ENCODE data around the gene BRIP1.
"Not testable (repeated sequence)": the region's sequence is repeated elsewhere in the genome, so short reads cannot be mapped to it uniquely, and the experiment has no call there.

The BRIP1 gene

DNA sequence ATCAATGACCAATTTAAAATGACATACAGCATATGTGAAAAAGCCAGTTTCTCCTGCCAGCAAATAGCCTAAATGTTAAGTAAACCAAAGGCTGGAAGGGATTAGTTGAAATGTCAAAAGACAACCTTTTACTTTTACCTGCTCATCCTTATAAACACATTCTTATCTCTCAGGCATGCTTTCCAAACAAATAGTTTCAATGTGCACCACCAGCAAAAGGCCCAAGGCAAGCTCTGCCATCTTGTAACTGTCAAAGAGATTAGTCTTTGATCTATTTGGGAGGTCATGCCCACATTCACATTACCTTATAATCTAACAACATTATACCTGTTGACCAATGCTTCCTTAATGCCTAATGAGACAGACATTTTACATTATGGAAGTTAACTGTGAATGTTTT lies 140.1 kb downstream of the BRIP1 start:
- no peak for DNase-seq

DNA sequence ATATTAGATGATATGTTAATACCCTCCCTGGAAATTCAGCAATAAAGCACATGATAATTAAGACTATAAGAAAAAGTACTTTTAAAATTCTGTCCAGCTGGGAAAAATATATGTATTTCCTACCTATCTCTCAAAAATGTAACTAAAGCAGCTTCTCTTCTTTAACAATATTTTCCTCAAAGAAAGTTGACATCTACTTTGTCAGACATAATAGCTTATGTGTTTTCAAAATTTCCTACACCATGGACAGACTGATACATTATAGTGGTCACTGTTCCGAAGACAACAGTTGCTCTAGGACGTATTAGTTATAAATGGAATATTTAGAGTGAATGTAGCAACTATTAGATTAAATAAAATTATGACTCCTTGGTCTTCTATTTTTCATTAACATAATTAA lies 140.9 kb downstream of the BRIP1 start:
- no peak for DNase-seq

DNA sequence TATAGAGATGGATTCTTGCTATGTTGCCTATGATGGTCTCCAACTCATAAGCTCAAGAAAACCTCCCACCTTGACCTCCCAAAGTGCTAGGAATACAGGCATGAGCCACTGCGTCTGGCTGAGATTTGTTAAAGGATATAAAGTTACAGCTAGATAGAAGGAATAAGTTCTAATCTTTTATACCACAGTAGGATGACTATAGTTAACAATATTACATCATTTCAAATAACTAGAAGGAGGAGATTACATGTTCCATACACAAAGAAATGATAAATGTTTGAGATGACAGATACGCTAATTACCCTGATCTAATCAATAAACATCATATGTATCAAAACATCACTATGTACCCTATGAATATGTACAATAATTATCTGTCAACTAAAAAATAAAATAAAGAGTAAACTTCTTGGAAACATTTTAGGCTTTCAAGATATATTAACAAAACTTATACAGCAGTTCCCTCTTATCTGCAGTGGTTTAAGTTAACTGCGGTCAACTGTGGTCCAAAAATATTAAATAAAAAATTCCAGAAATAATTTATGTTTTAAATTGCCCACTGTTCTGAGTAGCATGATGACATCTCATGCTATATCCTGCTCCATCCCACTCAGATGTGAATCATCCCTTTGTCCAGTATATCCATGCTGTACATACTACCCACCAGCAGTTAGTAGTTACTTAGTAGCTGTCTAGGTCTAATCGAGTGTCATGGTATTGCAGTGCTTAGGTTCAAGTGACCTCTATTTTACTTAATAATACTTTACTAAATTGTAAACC lies 143.1 kb downstream of the BRIP1 start:
- no peak for DNase-seq

DNA sequence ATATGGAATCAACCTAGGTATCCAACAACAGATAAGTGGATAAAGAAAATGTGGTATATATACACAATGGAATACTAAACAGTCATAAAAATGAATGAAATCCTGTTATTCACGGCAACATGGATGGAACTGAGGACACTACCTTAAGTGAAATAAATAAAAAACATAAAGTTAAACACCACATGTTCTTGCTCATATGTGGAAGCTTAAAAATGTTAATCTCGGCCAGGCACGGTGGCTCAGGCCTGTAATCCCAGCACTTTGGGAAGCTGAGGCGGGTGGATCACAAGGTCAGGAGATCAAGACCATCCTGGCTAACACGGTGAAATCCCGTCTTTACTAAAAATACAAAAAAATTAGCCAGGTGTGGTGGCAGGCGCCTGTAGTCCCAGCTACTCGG lies 144.1 kb downstream of the BRIP1 start:
- not testable (repeated sequence) for DNase-seq

DNA sequence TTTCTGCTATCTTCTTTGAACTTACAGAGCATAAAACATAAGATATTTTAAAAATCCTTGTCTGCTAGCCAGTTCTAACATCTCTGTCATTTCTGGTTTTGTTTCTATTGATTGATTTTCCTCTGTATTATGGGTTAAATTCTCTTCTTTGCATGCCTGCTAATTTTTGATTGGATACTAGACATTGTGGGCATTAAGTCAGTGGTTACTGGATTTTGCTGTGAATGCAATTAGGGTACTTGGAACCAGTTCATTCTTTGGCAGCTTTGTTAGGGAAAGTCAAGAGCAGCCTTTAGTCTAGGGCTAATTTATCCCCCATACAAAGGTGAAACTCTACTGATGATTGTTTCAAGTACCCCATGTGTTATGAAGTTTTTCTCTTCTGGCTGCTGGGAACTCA lies 145.3 kb downstream of the BRIP1 start:
- no peak for DNase-seq

DNA sequence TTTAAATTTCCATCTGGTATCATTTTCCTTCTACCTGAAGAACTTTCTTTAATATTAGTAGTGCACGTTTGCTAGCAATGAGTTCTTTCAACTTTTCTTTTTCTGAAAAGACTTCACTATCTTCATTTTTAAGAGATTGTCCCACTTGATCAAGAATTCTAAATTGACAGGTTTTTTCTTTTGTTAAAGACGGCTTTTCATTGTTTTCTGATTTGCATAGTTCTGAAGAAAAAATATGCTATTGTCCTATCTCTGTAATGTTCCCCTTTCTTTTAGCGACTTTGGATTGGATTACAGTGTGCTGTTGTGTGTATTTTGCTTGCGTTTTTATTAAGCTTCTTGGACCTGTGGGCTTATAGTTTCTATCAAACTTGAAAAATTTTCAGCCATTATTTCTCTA lies 146.0 kb downstream of the BRIP1 start:
- DNase-seq = no peak

DNA sequence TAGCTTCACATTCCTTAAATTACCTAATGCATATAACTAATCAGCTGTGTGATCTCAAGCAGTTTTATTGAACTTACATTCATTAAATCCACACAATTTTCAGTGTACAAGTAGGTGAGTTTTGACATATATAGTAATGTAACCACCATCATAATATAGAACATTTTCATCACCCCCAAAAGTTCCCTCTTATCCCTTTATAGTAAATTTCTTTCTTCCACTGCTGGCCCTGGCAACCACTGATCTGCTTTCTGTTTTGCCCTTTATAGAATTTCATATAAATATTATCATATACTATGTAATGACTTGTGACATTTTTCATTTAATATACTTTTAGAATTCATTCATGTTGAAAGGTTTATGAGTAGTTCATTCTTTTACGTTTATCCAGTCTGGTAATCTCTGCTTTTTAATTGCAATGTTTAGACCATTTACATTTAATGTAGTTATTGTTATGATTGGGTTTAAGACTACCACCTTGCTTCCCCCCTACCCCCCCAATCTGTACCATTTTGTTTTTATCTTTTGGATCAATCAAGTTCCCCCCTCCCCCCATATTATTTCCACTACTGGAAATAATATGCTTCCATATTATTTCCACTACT lies 147.0 kb downstream of the BRIP1 start:
- no peak for DNase-seq

DNA sequence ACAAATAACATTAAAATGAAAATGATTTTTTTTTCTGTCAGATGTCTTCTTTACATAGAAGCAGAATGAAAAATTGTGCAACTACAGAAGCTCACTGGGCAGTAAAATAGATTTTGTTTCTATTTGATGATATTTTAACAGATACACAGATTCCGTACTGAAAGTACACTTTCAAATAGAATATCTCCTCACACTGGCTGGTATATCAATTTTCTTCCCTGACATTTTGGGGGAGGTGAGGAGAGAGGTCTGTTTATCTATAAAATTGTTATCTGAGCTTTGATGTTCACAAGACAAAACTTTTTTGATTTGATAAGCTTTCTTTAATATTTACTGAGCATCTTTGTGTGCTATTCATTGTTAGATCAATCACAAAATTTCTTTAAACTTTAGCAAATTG lies 148.0 kb downstream of the BRIP1 start:
- DNase-seq = no peak

DNA sequence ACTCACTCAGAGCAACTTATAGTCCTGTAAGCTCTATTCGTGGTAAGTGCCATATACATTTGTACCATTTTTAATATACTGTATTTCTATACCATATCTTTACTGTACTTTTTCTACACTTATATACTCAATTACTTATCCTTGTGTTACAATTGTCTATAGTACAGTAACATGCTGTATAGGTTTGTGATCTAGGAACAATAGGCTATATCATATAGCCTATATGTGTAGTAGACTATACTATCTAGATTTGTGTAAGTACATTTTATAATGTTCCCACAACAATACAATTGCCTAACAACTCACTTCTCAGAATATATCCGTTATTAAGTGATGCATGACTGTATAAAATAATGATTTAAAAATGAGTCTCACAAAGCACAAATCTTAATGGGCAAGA lies 149.0 kb downstream of the BRIP1 start:
- DNase-seq = no peak

DNA sequence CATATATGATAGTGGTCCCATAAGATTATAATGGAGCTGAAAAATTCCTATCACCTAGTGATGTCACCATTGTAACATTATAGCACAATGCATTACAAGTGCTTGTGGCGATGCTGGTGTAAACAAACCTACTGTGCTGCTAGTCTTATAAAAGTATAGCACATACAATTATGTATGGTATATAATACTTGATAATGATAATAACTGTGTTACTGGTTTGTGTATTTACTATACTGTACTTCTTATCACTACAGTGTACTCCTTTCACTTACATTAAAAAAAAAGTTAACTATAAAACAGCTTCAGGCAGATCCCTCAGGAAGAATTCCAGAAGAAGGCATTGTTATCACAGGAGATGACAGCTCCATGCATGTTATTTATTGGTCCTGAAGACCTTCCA lies 150.3 kb downstream of the BRIP1 start:
- no peak for DNase-seq

DNA sequence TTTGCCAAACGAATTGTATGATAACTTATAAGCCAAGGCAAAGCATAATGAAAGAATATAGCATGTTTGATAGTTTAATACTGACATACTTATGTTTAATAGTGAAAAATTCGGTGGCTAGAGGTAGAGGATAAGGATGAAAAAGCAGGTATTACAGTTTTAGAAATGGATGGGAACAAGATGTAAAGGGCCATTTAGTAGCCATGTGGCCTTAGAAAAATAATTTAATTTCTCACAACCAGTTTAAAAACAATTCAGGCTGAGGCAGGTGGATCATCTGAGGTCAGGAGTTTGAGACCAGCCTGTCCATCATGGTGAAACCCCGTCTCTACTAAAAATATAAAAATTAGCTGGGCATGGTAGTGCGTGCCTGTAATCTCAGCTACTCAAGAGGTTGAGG lies 152.8 kb downstream of the BRIP1 start:
- DNase-seq = no peak

DNA sequence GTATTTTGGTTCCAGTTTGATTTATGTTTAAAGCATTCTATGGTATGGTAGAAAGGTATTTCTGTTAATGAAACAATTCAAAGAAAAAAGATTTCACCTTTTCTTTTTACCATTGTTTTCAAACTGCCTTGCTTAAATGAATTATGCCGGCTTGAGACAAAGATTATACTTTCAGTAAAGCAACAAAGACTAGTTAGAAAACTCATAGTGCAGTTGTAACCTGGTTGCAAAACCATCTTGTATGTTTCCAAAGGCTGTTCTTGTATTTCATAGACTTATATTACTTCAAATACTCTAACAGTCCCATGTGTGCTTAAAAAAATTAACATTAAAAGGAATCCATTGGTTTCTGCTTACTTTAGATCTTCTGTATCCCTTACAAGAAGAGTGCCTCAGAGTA lies 153.8 kb downstream of the BRIP1 start:
- no peak for DNase-seq

DNA sequence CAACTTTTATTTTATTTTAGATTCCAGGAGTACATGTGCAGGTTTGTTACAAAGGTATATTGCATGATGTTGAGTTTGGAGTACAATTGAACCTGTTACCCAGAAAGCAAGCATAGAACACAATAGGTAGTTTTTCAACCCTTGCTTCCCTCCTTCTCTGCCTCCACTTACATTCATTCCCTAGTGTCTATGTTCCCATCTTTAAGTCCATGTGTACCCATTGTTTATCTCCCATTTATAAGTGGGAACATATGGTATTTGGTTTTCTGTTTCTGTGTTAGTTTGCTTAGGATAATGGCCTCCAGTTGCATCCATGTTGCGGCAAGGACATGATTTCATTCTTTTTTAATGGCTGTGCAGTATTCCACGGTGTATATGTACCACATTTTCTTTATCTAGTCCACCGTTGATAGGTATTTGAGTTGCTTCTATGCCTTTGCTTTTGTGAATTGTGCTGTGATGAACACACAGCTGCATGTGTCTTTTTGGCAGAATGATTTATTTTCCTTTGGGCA lies 158.3 kb downstream of the BRIP1 start:
- DNase-seq = no peak

DNA sequence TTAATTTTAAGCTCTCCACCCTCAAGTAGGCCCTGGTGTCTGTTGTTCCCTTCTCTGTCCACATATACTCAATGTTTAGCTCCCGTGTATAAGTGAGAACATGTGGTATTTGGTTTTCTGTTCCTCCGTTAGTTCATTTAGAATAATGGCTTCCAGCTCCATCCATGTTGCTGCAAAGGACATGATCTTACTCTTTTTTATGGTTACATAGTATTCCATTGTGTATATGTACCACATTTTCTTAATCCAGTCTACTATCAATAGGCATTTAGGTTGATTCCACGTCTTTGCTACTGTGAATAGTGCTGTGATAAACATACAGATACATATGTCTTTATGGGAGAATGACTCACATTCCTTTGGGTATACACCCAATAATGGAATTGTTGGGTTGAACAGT lies 160.9 kb downstream of the BRIP1 start:
- DNase-seq = no peak

DNA sequence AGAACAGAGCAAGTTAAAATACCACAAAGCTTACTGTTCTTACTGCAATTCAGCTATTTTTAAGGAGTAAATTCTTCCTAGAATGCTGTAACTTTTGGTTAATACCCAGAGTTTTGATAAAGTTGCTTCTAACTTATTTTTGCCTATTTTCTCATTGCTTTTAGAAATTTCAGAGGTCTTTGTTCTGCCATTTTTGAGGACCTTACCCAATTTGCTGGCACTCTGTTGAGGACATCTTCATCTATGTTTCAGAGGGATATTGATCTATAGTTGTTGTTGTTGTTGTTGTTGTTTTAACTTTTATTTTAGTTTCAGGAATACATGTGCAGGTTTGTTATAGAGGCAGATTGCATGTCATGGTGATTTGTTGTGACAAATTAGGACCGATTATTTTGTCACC lies 161.3 kb downstream of the BRIP1 start:
- DNase-seq = no peak

DNA sequence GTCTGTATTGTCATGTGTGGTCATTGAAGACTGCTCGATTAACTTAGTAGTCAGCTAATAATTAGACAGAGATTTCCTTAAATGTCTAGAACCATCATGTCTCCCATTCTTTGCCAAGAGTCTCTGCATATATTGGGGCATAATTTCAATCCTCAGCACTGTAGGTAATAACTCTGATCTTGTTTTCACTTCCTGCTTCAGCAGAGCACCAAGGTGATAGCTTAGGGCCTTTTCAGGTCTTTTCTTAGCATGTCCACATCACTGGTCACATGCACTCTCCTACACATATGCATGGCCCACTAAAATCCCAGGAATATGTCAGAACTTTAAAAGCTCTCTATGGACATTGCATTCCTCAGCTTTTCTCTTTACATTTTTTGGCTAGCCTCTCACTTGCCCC lies 162.0 kb downstream of the BRIP1 start:
- no peak for DNase-seq

DNA sequence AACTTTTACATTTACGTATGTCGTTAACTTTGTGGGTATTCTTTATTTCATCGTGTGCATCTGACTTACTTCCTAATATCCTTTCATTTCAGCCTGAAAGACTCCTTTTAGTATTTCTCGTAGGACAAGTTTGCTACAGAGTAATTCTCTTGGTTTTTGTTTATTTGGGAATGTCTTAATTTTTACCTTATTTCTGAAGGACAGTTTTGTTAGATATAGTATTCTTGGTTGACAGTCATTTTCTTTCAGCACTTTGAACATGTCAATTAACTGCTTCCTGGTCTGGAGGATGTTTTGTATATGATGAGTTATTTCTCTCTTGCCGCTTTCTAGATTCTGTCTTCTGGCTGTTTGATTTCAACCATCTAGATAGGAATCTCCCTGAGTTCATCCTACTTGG lies 163.1 kb downstream of the BRIP1 start:
- no peak for DNase-seq

DNA sequence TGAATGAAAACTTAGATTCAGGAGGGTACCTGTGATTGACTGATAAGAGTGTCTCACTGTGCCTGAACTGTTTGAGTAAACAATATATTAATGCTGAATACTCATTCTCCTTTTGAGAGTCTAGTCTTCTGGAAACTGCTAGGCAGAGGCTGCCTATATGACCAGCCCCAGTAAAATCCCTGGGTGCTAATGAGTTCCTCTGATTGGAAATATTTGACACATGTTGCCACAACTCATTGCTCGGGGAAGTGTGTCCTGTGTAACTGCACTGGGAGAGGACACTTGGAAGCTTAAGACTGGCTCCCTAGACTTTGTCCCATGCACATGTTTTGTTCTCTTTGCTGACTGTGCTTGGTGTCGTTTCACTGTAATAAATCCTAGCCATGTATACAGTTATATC lies 163.6 kb downstream of the BRIP1 start:
- no peak for DNase-seq

DNA sequence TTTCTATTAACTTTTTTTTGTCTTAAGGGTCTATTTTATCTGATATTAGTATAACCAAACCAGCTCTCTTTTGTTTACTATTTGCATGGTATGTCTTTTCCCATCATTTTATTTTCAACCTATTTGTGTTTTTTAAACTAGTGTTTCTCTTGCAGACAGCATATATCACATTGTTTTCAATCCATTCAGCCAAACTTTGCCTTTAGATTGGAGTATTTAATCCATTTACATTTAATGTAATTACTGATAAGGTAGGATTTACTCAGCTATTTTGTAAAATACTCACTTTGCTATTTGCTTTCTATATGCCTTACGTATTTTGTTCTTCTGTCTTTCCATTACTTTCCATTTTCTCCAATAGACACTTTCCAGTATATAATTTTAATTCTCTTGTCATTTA lies 164.3 kb downstream of the BRIP1 start:
- DNase-seq = no peak

DNA sequence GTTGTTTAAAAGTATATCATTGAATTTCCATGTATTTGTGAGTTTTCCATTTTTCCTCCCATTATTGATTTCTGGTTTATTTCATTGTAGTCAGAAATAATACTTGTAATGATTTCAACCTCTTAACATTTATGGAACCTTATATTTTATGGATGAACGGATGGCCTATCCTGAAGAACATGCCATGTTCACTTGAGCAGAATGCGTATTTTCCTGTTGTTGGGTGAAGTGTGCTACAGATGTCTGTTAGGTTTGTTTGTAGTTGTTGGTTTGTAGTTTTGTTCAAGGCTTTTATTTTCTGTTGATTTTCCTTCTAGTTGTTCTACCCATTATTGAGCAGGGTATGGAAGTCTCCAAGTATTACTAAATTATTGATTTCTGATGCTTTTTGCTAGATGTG lies 165.1 kb downstream of the BRIP1 start:
- DNase-seq = no peak

DNA sequence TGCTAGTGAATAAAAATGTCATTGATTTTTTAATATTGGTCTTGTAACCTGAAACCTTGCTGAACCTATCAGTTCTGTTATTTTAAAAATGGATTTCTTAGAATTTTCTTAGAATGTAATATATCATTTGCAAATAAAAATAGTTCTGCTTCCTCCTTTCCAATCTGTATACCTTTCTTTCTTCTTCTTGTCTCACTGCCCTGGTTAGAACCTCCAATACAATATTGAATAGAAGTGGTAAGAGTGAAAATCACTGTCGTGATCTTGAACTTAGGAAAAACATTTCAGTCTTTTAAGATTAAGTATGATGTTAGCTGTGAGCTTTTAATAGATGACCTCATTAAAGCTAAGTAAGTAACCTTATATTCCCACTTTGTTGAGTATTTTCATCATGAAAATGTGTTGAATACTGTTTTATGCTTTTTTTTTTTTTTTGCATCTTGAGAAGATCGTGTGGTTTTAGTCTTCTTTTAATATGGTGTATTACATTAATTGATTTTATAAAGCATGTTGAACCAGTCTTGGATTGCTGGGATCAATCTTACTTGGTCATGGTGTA lies 167.5 kb downstream of the BRIP1 start:
- no peak for DNase-seq

DNA sequence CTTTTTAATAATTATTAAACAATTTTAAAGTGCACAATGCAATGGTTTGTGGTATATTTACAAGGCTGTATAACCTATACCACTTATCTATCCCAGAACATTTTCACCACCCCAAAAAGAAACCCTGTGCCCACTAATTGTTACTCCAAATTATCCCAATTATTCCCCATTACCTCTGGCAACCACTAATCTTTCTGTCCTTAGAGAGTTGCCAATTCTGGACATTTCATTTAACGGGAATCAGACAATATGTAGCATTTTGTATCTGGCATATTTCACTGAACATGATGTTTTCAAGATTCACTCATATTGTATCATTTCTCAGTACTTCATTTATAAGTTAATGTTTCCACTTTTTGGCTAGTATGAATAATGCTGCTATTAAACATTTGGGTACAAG lies 169.2 kb downstream of the BRIP1 start:
- no peak for DNase-seq

DNA sequence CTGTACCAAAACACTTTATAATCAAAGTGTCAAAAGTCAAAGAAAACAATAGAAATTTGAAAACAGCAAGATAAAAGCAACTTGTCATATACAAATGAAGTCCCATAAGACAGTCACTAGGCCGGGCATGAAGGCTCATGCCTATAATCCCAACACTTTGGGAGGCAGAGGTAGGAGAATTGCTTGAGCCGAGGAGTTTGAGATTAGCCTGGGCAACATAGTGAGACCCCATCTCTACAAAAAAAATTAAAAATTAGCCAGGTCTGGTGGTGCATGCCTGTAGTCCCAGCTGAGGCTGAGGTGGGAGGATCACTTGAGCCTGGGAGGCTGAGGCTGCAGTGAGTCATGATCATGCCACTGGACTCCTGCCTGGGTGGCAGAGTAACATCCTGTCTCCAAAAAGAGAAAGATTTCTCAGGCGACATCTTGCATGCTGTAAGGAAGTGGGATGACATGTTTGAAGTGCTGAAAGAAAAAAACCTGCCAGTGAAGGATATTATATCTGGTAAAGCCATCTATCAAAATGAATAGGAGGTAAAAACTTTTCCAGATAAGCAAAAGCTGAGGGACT lies 173.6 kb downstream of the BRIP1 start:
- DNase-seq = no peak

DNA sequence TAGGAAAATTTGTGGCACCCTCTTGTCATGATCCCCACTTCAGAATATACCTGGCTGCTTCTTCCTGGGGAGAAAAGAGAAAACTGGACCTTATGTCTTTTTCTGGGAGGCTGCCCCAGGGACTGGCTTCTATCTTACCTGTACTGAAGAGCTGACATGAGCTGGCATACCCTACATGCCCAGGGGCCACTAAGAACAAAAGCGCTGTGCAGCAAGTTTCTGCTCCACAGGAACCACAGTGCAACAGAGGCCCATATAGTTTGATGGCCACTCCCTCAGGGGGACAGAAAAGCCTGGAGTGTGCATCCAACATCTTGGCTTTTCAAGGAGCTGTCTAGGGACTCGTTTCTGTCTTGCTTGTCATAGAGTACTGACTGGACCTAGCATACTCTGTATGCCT lies 175.6 kb downstream of the BRIP1 start:
- no peak for DNase-seq
